CD4-positive, alpha-beta T cell (primary cell): ENCODE results near the gene SEPTIN10. TPM values are rescaled to one million over a fixed set of nuclear protein-coding genes. Genes with fewer than 3 reads are reported as not detected.
"Not testable (repeated sequence)": the region's sequence is repeated elsewhere in the genome, so short reads cannot be mapped to it uniquely, and the experiment has no call there.

Source experiments
- ATAC-seq: fragments of 200-7000 bp; cut with Tn5 transposase; one replicate; pipeline ENCODE4 v1.10.0; 2022; ENCODE audit warnings: mild to moderate bottlenecking; ENCODE audit not compliant: poor library complexity
- CTCF ChIA-PET: fragments of 350-600 bp; sonication (Branson Sonifier 250); formaldehyde crosslinking; loops from one replicate; lab custom pipeline; 2021; ENCODE audit warnings: antibody characterized with exemption, inconsistent platforms; lab: Charles Lee
- POLR2A ChIA-PET: fragments of 350-600 bp; sonication (Branson Sonifier 250); formaldehyde crosslinking; loops from one replicate; lab custom pipeline; 2021; ENCODE audit warnings: antibody characterized with exemption, inconsistent platforms; lab: Charles Lee
- DNase-seq, 14 experiments: peaks; one replicate each; pipeline ENCODE4 v3.0.0-alpha.2; 2013 to 2020; ENCODE audit warnings: mixed read lengths in 2 of 14
- H3K27ac ChIP-seq, 2 donors: one replicate each; pipeline versions ENCODE4 v1.5.1 to v1.7.0; 2013; ENCODE audit warnings: low read length in 2 of 2, low read depth in 1 of 2, mild to moderate bottlenecking in 1 of 2
- H3K27me3 ChIP-seq, 2 experiments: 1 replicate in 1 of 2; 2 replicates in 1 of 2; pipeline versions ENCODE4 v1.6.1 to v1.7.0; 2013; ENCODE audit warnings: low read length in 2 of 2, control low read depth in 1 of 2, mild to moderate bottlenecking in 1 of 2, moderate library complexity in 1 of 2; ENCODE audit not compliant: insufficient read depth in 2 of 2, control insufficient read depth in 1 of 2
- H3K36me3 ChIP-seq: one replicate; pipeline ENCODE4 v1.6.1; 2013; ENCODE audit warnings: low read length, control low read depth; ENCODE audit not compliant: insufficient read depth
- H3K4me1 ChIP-seq: one replicate; pipeline ENCODE4 v1.6.1; 2013; ENCODE audit warnings: low read length, control low read depth; ENCODE audit not compliant: insufficient read depth
- H3K4me3 ChIP-seq: one replicate; pipeline ENCODE4 v1.5.1; 2013; ENCODE audit warnings: mild to moderate bottlenecking, low read length, moderate library complexity
- H3K9me3 ChIP-seq, 2 experiments: 1 replicate in 1 of 2; 2 replicates in 1 of 2; pipeline versions ENCODE4 v1.6.1 to v1.7.0; 2013; ENCODE audit warnings: low read length in 2 of 2, mild to moderate bottlenecking in 2 of 2, control low read depth in 1 of 2, moderate library complexity in 1 of 2; ENCODE audit not compliant: control insufficient read depth in 1 of 2, insufficient read depth in 1 of 2
- H3K27ac Mint-ChIP-seq: one replicate; pipeline ENCODE4 v1.8.0; 2020; ENCODE audit warnings: mixed read lengths
- H3K27me3 Mint-ChIP-seq: one replicate; pipeline ENCODE4 v1.8.0; 2021; ENCODE audit warnings: mixed read lengths
- H3K36me3 Mint-ChIP-seq: one replicate; pipeline ENCODE4 v1.8.0; 2021; ENCODE audit warnings: low read depth, mixed read lengths
- H3K4me1 Mint-ChIP-seq: one replicate; pipeline ENCODE4 v1.8.0; 2021; ENCODE audit warnings: low read depth, mixed read lengths
- H3K4me3 Mint-ChIP-seq: one replicate; pipeline ENCODE4 v1.8.0; 2020; ENCODE audit warnings: mild to moderate bottlenecking, mixed read lengths
- H3K9me3 Mint-ChIP-seq: one replicate; pipeline ENCODE4 v1.8.0; 2020; ENCODE audit warnings: mixed read lengths
- CTCF ChIP-seq: fragments of 200-600 bp; IDR thresholded peaks from one replicate; pipeline ENCODE4 v1.8.0; 2022; ENCODE audit warnings: antibody characterized with exemption, mild to moderate bottlenecking
- intact Hi-C, 2 experiments: fragments of 100-400 bp; cut with DNase I in 1 of 2; cut with micrococcal nuclease in 1 of 2; formaldehyde crosslinking; loops; one replicate each; pipeline versions ENCODE4 v1.15.1 to v1.9.0; 2023 to 2025; cut with DNase I, micrococcal nuclease
- total RNA-seq, 174 experiments: library from RNA in 2 of 174; stranded (reverse) in 2 of 174; gene quantifications; one replicate each; pipeline ENCODE4 v1.2.3 and lab custom pipeline; 2021 to 2026

SEPTIN10 gene
- total RNA-seq, 2 experiments from 2014 or later = 2.0 to 2.6 TPM

DNA sequence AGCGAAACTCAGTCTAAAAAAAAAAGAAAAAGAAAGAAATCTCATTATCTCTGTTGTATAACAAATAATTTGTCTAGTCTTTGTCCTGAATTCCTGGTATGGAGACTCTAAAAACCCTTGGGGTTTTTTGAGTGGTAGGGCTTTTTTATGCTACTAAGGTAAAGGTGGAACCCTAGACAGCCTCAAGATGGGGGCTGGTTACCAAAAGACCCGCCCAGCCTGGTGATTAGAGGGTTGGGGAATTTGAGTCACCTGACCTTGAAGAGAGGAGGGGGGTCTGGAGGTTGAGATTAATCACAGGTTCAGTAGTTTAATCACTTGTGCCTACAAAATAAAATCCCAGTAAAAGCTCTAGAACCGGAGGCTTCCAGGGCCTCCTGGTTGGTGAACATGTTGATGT is 18.0 kb upstream of the SEPTIN10 start:
- Histone ChIP-seq H3K9me3 (no peaks in the 10 kb centered on the region), H3K36me3 (no peaks in the 10 kb centered on the region), H3K27me3 (peaks cover 0 to 2% of the 10 kb centered on the region in 2 experiments), H3K4me1 (no peaks in the 10 kb centered on the region), H3K27ac (no peak overlapping the region), H3K4me3 (no peak overlapping the region)
- ChIA-PET CTCF (no interaction called here), POLR2A (no interaction called here)
- no peak overlapping the region for H3K27ac Mint-ChIP-seq
- ATAC-seq (no peak), DNase-seq (no peak)
- H3K4me3 Mint-ChIP-seq = no peak overlapping the region
- intact Hi-C loops = no loop called here
- no peaks in the 10 kb centered on the region for H3K4me1 Mint-ChIP-seq
- H3K27me3 Mint-ChIP-seq = peaks cover 17% of the 10 kb centered on the region
- H3K36me3 Mint-ChIP-seq = no peaks in the 10 kb centered on the region
- no peaks in the 10 kb centered on the region for H3K9me3 Mint-ChIP-seq
- no peak for TF ChIP-seq CTCF

DNA sequence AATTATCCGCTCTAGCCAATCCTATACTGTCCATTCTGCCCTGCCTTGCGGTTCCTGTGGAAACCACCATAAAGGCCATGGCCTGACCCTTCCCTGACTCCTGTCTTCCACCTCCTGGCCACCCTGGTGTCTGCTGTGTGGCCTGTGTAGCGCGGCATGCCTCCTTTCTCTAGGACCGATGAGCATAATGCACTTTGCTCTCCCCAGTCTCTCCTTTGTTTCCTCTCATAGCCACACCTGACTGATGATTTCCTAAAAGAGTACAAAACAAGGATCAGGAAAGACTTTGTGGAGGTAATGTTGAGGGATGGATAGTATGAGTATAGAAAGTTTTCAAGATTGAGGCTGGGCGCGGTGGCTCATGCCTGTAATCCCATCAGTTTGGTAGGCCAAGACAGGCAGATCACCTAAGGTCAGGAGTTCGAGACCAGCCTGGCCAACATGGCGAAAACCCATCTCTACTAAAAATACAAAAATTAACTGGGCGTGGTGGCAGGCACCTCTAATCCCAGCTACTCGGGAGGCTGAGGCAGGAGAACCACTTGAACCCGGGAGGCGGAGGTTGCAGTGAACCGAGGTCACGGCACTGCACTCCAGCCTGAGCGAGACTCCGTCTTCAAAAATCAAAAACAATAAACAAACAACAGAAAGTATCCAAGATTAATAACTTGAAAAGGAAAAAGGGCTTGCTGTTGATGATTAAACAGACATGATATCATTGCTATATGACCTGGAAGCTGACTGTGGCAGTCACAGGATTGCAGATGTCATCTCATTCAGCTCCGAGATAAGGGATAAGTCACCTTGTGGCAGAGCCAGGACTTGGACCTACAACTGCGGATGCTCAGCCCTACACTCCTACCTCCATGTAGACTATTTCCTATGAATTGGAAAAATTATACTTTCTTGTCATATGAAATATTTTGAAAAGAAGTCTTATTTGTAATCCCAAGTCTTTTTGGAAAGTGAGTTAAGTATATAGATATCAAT is 17.0 kb upstream of the SEPTIN10 start:
- Histone ChIP-seq H3K4me3 (no peak overlapping the region), H3K27me3 (peaks cover 0 to 2% of the 10 kb centered on the region in 2 experiments), H3K27ac (no peak overlapping the region), H3K4me1 (no peaks in the 10 kb centered on the region), H3K9me3 (no peaks in the 10 kb centered on the region), H3K36me3 (no peaks in the 10 kb centered on the region)
- ATAC-seq (no peak), DNase-seq (no peak)
- no peaks in the 10 kb centered on the region for H3K36me3 Mint-ChIP-seq
- no peak overlapping the region for H3K27ac Mint-ChIP-seq
- no peak for TF ChIP-seq CTCF
- POLR2A ChIA-PET = no interaction called here
- peaks cover 18% of the 10 kb centered on the region for H3K27me3 Mint-ChIP-seq
- CTCF ChIA-PET = no interaction called here
- no peak overlapping the region for H3K4me3 Mint-ChIP-seq
- intact Hi-C loops = no loop called here
- no peaks in the 10 kb centered on the region for H3K9me3 Mint-ChIP-seq
- no peaks in the 10 kb centered on the region for H3K4me1 Mint-ChIP-seq

- Histone ChIP-seq H3K4me1 (no peaks in the 10 kb centered on the region), H3K27ac (no peak overlapping the region), H3K9me3 (no peaks in the 10 kb centered on the region), H3K4me3 (no peak overlapping the region), H3K27me3 (peaks cover 0 to 2% of the 10 kb centered on the region in 2 experiments), H3K36me3 (no peaks in the 10 kb centered on the region)
- Mint-ChIP-seq H3K9me3 (no peaks in the 10 kb centered on the region), H3K4me1 (no peaks in the 10 kb centered on the region), H3K27me3 (peaks cover 21% of the 10 kb centered on the region), H3K4me3 (no peak overlapping the region), H3K27ac (no peak overlapping the region), H3K36me3 (no peaks in the 10 kb centered on the region)
- ATAC-seq (no peak), DNase-seq (no peak)
- TF ChIP-seq CTCF = no peak
- intact Hi-C loops = no loop called here
- POLR2A ChIA-PET = no interaction called here
- CTCF ChIA-PET = no interaction called here
These were observed 16.1 kb upstream of the SEPTIN10 start for GRCh38 chr2:109629867-109630266.

GRCh38 chr2:109628321-109628720 is 14.6 kb upstream of the SEPTIN10 start:
- DNase-seq, H3K9me3 Mint-ChIP-seq, H3K27me3 ChIP-seq, CTCF ChIA-PET, POLR2A ChIA-PET, ATAC-seq, H3K9me3 ChIP-seq, H3K36me3 Mint-ChIP-seq, H3K27ac ChIP-seq, H3K4me3 Mint-ChIP-seq, H3K4me1 ChIP-seq, H3K4me3 ChIP-seq, H3K4me1 Mint-ChIP-seq, H3K36me3 ChIP-seq, H3K27ac Mint-ChIP-seq, intact Hi-C loops: not testable (repeated sequence)
- peaks cover 34% of the 10 kb centered on the region for H3K27me3 Mint-ChIP-seq
